ENCODE results near the gene SLN.

The SLN gene

DNA sequence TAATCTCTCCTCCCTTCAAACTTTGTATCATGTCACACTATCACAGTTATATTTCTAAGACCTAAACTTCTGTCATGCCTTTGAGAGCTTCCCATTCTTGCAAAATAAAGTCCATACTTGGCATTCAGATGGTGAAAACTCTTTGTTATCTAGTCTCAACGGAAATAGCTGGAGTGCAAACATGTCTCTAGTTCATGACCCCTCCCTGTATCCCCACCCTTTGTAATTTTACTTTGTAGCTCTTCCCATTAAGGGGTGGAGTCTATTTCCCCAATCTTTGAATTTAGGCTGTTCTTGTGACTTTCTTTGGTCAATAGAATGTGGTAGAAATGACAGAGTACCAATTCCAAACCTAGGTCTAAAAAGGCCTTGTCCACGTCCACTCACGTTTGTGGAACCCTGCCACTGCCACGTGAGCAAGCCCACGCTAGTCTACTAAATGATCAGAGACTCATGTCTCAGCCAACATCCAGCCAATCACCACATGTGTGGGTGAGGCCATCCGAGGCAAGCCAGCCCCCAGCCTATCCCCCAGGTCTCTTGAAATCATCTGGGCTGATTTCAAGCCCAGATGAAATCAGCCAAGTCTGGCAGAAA, 23.4 kb downstream of the SLN start:
- DNase-seq = no peak

DNA sequence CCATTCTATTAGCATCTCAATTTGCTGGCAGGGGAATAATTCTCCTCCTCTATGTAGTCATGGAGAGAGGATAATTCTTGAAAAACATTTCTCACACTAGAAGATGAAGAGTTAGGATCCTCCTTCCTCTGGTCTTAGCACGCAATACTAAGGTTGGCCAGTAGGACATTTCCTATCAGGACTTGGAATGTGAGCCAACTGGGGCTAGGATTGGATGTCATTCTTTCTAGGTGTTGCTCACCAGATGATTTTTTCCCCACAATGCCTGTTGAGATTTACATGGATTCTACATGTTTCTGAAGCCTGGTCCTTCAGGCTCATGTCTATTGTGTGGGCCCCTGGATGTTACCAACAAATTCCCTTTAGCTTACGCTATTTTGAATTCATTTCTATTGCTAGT, 28.0 kb downstream of the SLN start:
- no peak for DNase-seq

DNA sequence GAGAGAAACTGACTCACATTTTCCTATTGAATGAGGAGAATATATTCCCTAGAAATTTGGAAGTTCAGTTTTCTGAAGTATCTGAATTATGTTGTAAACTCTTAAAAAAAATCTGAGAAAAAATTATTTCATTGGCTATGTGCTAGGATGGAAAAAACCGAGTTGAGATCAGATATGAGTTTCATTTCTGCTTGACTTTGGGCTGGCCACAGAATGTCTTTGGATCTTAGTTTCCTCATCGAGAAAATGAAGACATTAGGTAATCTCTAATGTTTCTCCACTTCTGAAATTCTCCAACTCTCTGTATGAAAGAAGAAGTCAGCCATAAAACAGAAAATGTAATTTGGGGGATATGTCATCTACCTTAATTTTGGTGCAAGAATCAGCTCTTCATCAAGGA, 28.8 kb downstream of the SLN start:
- DNase-seq = no peak

DNA sequence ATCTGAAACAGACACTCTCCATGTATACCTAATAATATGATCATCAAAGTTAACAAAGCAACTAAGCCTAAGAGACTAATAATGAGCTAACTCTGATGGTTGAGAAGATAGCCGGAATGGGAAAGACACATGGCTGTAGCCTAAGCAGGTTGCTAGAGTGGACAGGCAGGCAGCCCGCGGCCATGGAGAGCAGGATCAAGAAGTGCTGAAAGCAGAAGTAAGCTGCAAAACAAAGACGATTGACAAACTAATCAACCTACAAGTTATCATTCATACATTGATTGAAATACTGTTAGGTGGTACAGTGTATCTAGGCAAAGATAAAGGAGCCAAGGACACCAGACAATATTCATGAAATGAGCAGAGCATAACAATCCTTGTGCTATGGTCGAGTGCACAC, 29.3 kb downstream of the SLN start:
- DNase-seq = no peak

DNA sequence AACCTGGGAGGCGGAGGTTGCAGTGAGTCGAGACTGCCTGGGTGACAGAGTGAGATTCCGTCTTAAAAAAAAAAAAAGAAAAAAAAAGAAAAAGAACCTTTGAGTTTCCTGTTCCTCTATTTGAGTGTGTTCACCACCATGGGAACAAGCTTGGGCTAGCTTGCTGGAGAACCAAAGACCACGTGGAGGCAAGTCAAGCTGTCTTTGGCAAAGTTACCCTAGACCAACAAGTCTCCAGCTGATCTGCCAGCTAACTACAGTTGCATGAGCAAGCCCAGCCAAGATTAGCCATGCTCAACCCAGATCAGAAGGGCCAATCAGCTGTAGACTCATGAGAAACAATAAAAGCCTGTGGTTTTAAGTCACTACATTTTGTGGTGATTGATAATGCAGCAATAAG, 29.7 kb downstream of the SLN start:
- no peak for DNase-seq

DNA sequence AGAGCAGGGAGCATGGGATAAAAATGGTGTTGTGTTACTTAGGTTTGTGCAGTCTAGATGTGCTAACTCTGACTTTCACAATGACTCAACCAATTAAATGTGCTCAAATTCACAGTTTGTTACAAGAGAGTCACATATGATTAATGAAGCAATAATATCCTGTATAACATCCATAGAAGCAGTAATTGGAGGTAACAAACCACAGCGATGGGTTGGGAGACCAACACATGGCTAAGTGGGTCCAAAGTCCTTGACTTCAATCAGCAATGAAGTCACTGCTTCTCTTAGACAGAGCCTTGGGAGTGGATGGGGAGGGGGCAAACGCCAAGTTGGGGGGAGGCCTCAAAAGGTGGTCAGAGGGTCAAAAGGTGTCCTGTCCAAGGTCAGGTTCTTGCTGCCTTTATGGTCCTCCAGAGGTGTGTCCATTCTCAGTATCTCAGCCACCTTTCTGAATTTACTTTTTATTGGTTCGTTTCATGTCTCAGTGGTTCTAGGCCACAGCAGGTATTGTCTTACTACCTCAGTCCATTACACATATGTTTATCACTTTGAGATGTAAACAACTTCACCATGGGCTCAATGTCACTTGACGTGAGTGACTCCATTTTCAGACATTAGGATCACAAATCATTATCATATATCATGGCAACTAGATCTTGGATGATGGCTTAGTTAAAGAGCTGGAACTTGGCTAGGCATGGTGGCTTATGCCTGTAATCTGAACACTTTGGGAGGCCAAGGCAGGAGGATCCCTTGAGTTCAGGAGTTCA, 32.4 kb downstream of the SLN start:
- DNase-seq = no peak

DNA sequence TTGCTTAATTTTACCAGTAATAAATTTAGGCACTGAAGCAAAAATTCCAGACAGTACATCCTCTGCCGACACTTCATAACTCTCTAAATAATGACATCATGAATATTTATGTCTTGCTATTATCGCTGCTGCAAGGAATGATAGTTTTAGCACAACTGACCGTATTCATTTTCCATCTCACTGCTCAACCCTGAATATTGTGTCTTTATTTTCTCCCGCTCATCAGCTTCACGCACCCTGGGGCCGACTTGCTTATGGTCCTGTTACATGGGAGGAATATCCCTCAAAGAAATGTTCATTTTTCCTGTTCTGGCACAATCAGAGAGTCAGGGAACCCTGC, 33.3 kb downstream of the SLN start:
- DNase-seq = no peak

DNA sequence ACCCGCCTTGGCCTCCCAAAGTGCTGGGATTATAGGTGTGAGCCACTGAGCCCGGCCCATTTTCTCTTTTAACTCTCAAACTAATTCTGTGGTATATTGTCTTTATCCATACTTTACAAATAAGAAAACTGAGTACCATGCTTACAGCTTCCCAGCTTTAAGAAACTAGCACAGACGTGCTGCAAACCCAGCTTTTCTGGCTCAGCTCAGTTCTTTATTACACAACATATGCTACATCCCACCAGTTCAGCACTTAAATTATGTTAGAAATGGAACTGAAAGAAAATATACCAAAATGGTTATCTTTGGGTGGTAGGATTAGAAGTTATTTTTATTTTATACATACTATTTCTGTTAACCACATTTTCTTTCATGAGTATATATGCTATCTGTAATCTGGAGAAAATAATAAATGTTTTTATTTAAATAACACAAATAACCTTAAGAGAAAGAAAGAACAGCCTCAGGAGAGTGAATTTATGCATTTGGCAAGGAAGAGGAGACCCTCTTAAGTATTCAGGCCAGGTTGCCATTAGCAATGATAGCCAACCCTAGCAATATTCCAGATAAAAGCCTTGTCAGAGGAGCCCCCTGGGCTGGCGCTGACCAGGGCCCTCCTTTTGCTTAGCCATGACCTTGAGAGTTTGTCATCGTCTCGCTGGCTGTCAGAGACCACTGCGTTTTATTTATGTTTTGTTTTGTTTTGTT, 33.8 kb downstream of the SLN start:
- DNase-seq = peak in 3 of 58 donors; percentile 6 to 12 (median 9)

DNA sequence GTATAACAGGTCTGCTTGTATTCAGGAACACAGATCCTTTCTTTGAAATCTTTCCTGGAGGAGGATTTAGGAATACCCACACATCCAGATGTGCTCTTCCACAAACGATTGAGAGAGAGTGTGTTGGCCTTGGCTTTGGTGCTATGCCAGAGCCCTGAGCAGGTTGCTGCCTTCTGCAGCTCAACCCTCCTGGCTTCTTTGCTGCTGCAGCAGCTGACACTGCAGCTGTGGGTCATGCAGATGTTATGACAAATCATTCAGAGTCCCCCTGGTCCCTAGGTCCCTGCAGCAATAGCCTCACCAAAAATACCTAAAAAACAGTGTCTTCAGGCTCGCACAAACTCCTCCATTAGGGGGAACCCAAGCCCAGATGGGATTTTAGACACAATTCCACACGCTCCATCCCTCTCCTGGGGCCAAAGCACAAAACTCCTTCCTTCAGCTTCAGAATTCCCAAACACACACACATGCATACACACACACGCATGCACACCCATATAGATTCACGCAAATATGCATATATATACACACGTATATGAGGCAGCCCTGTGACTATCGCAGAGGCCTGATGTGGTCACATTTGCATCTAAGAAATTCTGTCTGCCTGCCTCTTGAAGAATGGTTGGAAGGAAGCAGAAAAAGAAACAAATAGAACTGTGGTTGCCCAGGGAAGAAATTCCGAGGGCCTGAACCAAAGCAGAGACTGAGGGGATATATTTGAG, 35.4 kb downstream of the SLN start:
- DNase-seq = no peak

DNA sequence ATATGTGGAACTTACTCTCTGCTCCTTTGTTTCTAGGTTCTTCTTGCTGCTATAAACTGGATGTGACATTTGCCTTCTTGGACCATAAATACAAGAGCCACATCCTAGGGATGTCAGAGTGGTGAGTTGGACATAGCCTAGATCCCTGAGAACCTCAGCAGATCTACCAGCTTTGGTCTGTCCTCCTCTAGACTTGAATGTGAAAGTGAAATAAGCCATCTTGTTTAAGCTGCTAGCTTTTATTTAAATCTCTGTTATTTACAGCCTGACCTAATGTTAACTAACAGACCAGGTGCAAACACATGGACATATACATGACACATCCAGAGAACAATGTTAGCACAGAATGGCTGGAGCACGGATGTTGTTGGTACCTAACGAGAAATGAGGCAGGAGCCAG, 36.0 kb downstream of the SLN start:
- no peak for DNase-seq

DNA sequence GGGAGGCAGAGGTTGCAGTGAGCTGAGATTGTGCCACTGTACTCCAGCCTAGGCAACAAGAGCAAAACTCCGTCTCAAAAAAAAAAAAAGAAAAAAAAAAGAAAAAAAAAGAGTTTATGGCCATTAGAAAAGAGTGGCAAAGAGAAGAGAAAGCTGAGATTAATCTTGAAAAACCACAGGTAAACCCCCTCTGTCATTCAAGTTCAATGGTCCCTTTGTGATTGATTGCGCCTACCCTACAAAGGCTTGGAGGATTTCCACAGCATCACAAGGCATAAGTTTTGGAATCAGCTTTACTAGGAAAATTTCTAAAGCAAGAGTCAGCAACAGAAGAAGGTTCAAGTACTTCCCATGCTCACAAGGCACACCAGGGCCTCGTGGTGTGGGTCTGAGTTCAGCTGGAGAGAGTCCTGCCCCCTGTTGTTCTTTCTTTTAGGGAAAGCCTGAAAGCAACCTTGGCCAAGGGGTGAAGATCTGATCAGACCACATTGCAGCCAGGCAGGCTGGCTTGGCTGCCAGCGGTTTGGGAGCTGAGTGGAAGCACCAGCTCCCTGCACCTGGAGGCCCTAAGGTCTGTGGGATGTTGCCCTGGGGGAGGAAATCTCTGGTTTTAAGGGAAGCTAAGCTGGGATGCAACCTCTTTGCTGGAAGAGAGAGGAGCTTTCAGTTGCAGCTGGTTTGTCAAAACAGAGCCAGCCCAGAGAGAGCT, 41.8 kb downstream of the SLN start:
- DNase-seq = no peak

DNA sequence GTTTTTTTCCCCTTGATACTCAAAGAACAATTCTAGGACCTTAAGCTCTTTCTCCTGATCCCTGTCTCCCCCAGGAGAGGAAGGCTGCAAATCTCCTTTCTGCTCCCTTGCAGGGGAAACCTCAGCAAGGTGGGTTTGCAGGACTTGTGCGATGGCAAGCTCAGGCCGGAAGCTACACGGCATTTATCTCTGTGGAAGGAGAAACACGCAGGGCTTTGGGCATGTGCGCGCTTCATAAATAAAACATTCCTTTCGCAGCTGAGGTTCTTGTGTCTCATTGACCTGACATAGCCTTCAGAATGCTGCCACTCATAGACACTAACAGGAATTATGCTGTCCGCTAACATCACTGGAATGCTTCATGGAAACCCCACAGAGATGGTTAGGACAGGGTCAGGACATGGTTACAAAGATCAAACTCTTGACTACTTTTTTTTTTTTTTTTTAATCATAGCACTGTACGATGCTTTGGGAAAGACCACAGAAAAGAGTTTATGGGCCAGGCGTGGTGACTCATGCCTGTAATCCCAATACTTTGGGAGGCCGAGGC, 42.6 kb downstream of the SLN start:
- no peak for DNase-seq

DNA sequence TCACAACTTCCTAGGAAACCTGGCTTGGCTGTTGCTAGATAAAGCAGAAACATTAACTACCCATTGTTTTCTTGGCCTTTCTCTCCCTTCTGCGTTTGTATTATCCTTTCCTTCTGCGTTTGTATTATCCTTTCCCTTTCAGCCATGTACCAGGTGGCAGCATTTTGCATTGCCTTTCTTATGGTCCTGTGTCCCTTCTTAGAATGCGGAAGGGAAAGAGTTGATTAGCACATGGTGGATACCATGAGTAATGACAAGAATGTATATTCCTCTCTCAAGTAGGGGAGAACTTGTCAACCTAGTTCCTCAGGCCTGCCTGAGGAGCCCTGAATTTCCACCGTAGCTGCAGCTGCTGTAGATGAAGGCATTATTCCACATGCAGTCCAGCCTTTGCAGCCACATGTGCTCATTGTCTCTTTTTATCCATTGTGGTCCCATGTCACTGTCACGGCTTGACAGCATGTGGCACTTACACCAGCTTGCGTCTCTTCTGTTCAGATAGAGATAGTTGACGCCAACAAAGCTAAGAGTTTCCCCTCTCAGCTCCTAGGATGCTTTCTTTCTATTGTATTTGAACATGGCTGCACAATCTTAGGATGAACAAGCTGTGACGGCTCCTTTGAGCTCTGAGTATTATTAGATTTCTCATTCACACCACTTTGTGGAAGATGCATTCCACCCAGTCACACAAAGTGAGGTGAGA, 44.8 kb downstream of the SLN start:
- peak in 1 of 58 donors; percentile 19 for DNase-seq

DNA sequence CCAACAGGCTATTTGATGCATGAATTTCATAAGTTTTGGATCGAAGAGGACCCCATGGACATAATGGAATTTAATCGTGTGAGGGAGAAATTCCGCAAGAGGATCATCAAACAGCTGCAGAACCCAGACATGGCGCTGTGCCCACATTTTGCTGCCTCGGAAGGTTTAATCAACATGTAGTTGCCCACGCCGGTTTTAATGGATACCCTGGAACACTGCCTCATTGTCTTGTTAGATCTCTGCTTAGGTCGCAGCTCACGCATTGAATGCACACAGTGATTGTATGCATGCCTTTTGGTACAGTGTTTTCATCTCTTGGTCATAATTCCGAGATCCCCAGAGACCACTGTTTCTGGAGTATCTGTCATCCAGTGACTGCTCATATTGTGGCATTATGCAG, 46.8 kb downstream of the SLN start:
- peak in 10 of 58 donors; percentile 2 to 53 (median 10) for DNase-seq

DNA sequence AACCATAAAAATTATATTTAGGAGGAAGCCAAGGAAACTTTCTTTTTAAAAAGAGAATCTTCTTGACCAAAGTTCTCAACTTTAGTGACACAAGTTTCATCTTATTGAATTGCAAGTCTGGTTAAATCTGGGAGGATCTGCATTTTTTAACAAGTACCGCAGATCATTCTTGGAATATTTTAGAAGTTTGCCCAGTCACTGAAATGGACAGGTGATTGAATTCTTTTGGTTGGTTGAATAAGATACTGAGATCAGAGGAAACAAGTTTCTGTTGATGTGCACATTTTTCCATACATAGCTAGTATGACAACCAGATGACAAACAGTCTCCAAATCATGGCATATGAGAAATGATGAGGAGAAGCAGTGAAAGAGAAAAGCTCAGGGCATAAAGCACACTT, 50.2 kb downstream of the SLN start:
- no peak for DNase-seq

DNA sequence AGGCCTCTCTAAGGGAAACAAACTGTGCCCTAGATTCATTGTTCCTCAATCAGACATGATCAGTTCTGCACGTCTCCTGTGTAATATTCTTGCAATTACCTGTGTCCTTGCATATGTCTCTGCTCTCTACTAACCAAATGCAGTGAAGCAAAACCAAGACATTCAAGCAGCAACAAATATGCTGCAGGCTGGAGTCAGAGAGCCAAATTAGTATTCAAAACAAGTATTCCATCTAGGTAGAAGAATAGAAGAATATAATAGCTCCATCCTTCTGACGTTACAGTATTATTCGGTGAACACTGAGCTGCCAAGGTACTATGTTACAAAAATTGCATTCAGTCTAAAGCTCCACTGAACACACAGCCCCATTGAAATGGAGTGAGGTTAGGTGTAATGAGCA, 51.8 kb downstream of the SLN start:
- no peak for DNase-seq

DNA sequence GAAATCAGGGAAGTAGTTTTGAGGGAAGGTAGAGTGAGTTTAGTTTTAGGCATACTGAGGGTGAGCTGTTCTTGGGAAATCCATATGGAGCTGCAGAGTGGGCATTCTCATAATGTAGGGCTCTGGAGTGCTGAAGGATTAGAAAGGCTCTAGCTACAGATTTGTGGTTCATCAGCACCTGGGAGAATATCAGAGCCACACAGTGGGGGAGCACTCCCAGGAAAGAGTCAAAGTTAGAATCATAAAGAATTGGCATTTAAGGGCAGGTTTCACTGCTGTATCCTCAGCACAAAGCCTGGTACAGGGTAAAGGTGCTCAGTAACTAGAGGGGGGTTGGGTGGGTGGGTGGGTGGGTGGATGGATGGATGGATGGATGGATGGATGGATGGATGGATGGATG, 52.5 kb downstream of the SLN start:
- DNase-seq = no peak

All from anterior cingulate cortex (tissue), 58 donors.